GM19372 (cell line): Measurements from ENCODE around the gene NECAB2.

Source experiments
- ATAC-seq: cut with Tn5 transposase; IDR thresholded peaks from one replicate; pipeline ENCODE4 v1.9.1; 2021; ENCODE audit warnings: mild to moderate bottlenecking, low read depth, moderate library complexity; ENCODE audit not compliant: unreplicated experiment

Gene NECAB2

GRCh38 chr16:83965444-83966152 lies 2.4 kb upstream of the NECAB2 start:
- ATAC-seq = no peak

GRCh38 chr16:83966153-83966696 lies 1.8 kb upstream of the NECAB2 start:
- ATAC-seq = no peak

- ATAC-seq = no peak
These were observed 953 bp upstream of the NECAB2 start for GRCh38 chr16:83967091-83967490.

- no peak for ATAC-seq
These were observed 335 bp downstream of the NECAB2 start for GRCh38 chr16:83968306-83968851.

GRCh38 chr16:83968891-83969649 lies 1.0 kb downstream of the NECAB2 start:
- ATAC-seq = no peak

GRCh38 chr16:83969771-83970429 lies 1.9 kb downstream of the NECAB2 start:
- no peak for ATAC-seq

GRCh38 chr16:83970430-83970815 lies 2.4 kb downstream of the NECAB2 start:
- ATAC-seq = no peak

- no peak for ATAC-seq
These were observed 3.4 kb downstream of the NECAB2 start for GRCh38 chr16:83971165-83972130.

- ATAC-seq = no peak
These were observed 4.4 kb downstream of the NECAB2 start for GRCh38 chr16:83972256-83973008.

GRCh38 chr16:83973077-83973476 lies 5.0 kb downstream of the NECAB2 start:
- no peak for ATAC-seq

GRCh38 chr16:83973581-83974385 lies 5.7 kb downstream of the NECAB2 start:
- ATAC-seq = no peak

- no peak for ATAC-seq
These were observed 6.4 kb downstream of the NECAB2 start for GRCh38 chr16:83974475-83974874.

- ATAC-seq = no peak
These were observed 7.7 kb downstream of the NECAB2 start for GRCh38 chr16:83975590-83976260.

- no peak for ATAC-seq
These were observed 9.2 kb downstream of the NECAB2 start for GRCh38 chr16:83977056-83977815.

- no peak for ATAC-seq
These were observed 10.4 kb downstream of the NECAB2 start for GRCh38 chr16:83978401-83978904.

GRCh38 chr16:83979441-83979840 lies 11.4 kb downstream of the NECAB2 start:
- ATAC-seq = no peak

- no peak for ATAC-seq
These were observed 12.8 kb downstream of the NECAB2 start for GRCh38 chr16:83980794-83981193.
